AG09309 (cell line): ENCODE data around the gene MCM9.
A peak's percentile ranks its signal among the peaks of the same experiment; 100 is the strongest.

ENCODE experiments used
- DNase-seq: peaks from one replicate; pipeline ENCODE4 v3.0.0-alpha.2; 2010; ENCODE audit warnings: low read depth
- H3K4me3 ChIP-seq: 2 replicates; pipeline ENCODE4 v1.5.1; 2011; ENCODE audit warnings: mild to moderate bottlenecking, low read depth, low read length, moderate library complexity; ENCODE audit not compliant: control insufficient read depth
- TF ChIP-seq, protein P1 (sequence below): IDR thresholded peaks from 2 replicates; pipeline ENCODE4 v1.5.1; 2011; ENCODE audit warnings: mild to moderate bottlenecking, low read depth, low read length, inconsistent platforms; ENCODE audit not compliant: insufficient read depth, control insufficient read depth; ENCODE audit errors: missing control alignments

Gene MCM9

DNA sequence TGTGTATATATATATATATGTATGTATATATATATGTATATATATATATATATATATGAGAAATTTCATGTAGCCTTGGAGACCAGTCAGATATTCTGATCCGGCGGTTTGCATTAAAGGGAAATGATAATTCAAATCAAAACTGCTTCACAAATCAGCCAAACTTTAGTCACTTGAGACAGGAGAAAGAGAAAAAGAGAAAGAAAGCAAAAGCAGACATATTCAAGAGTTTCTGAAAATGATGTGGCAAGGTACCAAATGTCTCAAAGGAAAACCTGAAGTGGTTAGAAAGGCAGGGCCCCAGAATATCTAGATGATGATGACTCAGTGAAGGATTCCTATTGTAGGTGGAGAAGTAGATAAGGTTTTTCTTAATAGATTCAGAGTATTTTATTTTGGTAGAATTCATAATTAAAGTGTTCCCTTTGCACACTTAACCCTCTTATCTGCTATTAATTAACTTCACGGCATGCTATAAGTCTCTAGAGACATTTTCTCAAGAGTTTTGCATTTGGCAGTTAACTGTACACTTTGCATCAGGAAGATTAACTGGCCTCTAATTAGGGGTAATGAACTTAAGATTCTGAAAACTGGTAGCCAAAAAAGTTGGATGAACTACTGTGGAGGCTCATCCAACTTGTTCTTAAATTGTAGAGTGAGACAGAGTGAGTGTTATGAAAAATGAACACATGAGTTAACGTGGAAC is 91.1 kb downstream of the MCM9 start:
- no peak overlapping the region for H3K4me3 ChIP-seq
- DNase-seq = no peak

DNA sequence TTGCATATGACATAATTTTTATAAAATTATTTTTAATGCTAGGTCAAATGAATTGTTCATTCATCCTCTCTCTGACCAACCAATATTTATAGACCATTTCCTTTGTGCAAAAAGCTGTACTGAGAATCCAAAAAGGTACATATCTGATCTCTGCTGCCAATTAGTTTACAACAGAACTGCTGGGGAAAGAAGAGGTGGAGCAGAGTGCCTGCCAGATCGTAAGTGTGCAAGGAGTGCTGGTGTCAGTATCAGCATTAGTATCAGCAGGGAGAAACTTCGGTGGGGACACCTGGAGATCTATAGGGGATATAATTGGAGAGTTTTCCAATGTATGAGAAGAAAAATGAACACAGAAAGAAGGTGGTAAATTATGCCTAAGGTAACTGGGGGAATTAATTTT is 104.3 kb downstream of the MCM9 start:
- no peak overlapping the region for H3K4me3 ChIP-seq
- TF ChIP-seq, protein P1, sequence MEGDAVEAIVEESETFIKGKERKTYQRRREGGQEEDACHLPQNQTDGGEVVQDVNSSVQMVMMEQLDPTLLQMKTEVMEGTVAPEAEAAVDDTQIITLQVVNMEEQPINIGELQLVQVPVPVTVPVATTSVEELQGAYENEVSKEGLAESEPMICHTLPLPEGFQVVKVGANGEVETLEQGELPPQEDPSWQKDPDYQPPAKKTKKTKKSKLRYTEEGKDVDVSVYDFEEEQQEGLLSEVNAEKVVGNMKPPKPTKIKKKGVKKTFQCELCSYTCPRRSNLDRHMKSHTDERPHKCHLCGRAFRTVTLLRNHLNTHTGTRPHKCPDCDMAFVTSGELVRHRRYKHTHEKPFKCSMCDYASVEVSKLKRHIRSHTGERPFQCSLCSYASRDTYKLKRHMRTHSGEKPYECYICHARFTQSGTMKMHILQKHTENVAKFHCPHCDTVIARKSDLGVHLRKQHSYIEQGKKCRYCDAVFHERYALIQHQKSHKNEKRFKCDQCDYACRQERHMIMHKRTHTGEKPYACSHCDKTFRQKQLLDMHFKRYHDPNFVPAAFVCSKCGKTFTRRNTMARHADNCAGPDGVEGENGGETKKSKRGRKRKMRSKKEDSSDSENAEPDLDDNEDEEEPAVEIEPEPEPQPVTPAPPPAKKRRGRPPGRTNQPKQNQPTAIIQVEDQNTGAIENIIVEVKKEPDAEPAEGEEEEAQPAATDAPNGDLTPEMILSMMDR = no peak
- DNase-seq = no peak

More for the DNA sequence above, 91.1 kb downstream of the MCM9 start:
- TF ChIP-seq, protein P1 = no peak

DNA sequence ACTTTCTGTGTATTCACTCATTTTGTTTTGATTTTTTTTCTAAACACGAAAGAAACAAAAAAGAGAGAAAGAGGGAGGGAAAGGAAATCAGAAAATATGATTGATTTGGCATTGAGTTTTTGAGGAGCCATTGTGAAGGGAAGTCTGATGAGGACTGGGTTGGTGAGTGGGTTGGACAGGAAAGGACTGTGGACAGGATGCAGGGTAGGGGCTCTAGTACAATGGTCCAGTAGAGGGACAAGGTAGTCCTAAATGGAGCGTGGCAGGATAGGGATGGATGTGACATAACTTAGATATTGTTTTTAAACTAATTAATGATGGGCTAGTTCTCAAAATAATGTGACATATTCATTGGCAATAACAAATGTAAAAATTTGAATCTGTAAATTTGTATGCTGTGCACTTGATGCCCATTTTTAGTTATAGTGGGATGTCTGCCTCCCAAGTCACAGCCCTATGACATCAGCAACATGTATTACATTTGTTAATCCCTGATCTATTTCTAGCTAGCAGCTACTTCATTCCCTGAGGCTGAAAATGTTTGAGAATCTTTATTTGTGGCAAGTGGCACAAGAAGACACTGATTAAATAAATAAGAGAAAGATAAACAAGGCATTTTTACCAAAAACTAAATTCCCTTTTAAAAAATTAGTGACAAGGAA is 105.0 kb downstream of the MCM9 start:
- TF ChIP-seq, protein P1 = no peak
- no peak for DNase-seq
- H3K4me3 ChIP-seq = no peak overlapping the region

DNA sequence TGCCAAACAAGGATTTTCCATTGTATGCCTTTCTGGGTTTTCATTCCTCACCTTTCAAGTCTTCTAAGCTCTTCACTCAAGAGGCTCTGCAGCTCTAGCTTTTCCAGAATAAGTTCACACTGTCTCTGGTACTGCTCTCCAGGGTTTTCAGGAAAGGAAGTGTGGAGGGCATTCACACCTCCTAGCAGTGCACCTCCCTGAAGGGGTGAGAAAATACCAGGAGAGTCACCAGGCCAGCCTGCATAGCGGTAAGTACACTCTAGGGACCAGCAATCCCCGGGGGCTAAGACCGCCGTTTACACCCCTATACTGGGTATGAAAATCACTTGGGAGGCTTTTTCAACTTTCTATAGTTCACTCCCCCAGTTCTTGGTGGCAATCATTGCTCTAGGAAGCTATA is 108.9 kb downstream of the MCM9 start:
- TF ChIP-seq, protein P1 = no peak
- no peak overlapping the region for H3K4me3 ChIP-seq
- no peak for DNase-seq

DNA sequence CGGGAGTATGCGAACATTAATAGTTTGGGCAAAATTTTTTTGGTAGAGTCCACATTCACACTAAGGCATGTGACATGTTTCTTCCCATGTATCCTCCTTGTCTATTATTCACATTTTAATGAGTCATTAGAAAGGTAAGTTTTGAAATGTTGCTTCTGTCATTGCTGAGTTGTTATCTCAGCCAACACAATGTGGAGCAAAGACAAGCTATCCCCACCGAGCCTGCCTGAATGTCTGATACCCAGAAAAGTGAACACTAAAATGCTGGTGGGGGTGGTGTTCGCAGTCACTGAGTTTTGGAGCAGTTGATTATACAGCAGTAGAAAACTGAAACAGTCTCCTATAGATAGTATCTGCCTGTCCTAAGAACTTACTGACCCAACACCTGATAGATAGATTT is 109.3 kb downstream of the MCM9 start:
- H3K4me3 ChIP-seq = no peak overlapping the region
- DNase-seq = no peak
- TF ChIP-seq, protein P1 = no peak

DNA sequence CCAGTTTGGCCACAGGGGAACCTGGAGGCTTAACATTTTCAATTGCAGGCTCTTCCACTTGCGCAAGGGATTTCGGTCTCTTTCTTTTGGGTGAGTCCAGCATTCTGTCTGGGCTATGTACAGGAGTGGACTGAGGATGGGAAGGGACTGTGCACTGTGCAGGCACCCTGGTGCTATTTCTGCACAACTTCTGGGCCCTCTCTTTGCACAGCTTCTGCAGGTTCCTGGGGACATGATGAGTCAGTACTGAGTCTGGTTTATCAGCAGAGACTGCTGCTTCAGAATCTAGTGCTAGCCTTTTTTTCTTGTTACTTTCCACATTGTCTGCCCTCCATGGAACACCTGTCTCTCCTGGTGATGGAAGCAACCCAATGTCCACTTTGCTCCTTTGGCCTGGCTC is 119.5 kb downstream of the MCM9 start:
- H3K4me3 ChIP-seq = no peak overlapping the region
- no peak for DNase-seq
- TF ChIP-seq, protein P1 = no peak

DNA sequence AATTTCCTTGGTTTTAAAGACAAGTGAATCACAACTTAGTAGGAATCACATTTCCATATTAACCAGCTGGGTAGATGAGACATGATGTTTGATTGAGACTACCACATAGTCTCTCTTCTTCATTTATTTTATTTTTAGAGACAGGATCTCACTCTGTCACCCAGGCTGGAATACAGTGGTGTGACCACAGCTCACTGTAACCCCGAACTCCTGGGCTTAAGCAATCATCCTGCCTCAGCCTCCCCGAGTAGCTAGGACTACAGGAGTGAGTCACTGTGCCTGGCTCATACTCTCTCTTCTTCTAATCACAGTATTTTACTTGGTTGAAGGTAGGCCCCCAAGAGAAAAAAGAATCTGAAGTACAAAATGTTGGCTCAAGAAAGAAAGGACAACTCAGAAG is 121.2 kb downstream of the MCM9 start:
- H3K4me3 ChIP-seq = no peak overlapping the region
- TF ChIP-seq, protein P1 = no peak
- DNase-seq = peak; percentile 32
